SKM-1 (cell line): Measurements from ENCODE around the gene IL1A.
"Not testable (repeated sequence)": the region's sequence is repeated elsewhere in the genome, so short reads cannot be mapped to it uniquely, and the experiment has no call there.

ENCODE experiments used
- DNase-seq: peaks from one replicate; lab custom pipeline; 2025; ENCODE audit not compliant: unreplicated experiment; lab: John Stamatoyannopoulos, UW

The IL1A gene

DNA sequence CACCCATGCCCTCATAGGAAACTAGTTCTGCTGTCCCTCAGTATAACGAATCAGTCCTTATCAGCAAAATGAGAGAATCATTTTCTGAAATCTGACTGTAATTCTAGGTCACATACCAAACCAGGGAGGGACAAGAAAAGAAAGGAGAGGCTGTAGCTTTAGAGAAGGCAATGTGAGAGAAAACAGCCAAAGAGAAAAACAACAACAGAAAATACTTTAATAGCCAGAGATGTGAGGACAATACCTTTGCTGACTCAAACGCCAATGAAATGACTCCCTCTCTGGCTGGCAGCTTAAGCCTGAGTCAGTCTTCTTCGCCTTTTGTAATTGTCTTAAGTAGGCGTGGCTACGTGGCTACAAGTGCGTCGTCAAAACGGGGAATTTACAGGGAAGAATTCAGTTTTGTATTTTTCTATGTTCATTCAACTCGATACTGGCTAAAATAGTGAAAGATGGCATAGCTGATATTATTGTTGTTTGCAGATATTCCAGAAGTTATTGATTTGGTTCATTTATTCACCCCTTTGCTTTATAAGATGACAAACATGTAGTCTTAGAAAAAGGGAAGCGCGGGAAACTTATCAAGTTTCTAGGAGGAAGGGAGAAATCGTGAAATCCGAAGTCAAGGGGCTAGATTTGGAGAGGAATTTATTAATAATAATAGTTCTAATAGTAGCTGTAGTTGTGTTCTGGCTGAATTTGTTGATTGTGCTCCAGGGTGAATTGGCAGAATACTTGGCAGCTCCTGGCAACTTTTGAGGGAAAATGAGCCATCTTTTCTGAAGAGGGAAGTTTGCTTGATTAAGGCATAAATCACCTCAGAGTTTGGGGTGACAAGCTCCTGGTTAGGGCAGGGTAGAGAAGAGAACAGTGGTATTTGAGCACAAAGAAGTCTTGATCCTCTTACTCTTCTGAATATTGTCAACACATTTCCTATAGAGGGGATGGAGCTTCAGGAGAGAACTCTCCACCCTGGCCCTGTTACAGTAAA lies at the start of gene IL1A:
Gene IL1A (minus strand): TSS at position 295 of the 991 bp plus-strand sequence. CDS start 723 bp downstream, outside the sequence.
- DNase-seq = no peak

GRCh38 chr2:112833976-112834375 lies 49.7 kb upstream of the IL1A start:
- DNase-seq = no peak

DNA sequence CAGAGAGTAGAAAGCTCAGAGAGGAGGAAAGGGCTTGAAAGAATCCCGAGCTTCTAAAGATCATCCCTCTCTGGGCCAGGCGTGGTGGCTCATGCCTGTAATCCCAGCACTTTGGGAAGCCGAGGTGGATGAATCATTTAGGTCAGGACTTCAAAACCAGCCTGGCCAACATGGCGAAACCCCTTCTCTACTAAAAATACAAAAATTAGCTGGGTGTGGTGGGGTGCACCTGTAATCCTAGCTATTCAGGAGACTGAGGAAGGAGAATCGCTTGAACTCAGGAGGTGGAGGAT lies 49.3 kb upstream of the IL1A start:
- not testable (repeated sequence) for DNase-seq

- DNase-seq = no peak
These were observed 48.7 kb upstream of the IL1A start for GRCh38 chr2:112832841-112833638.

GRCh38 chr2:112831946-112832840 lies 47.9 kb upstream of the IL1A start:
- no peak for DNase-seq

DNA sequence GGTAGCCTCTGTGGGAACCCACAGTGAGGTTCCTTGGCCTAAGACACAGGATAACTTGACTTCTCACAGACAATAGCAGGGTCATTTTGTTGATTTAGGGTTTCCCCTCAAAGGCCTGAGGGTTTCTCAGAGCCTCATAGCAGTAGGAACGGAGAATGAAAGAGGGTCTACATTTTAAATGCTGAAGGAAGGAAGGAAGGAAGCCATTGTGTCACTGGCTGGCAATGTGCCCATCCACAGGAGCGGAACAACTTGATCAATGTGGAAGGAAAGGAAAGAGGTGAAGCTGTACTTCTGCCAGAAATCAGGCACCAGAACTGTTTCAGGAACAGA lies 47.2 kb upstream of the IL1A start:
- DNase-seq = no peak

DNA sequence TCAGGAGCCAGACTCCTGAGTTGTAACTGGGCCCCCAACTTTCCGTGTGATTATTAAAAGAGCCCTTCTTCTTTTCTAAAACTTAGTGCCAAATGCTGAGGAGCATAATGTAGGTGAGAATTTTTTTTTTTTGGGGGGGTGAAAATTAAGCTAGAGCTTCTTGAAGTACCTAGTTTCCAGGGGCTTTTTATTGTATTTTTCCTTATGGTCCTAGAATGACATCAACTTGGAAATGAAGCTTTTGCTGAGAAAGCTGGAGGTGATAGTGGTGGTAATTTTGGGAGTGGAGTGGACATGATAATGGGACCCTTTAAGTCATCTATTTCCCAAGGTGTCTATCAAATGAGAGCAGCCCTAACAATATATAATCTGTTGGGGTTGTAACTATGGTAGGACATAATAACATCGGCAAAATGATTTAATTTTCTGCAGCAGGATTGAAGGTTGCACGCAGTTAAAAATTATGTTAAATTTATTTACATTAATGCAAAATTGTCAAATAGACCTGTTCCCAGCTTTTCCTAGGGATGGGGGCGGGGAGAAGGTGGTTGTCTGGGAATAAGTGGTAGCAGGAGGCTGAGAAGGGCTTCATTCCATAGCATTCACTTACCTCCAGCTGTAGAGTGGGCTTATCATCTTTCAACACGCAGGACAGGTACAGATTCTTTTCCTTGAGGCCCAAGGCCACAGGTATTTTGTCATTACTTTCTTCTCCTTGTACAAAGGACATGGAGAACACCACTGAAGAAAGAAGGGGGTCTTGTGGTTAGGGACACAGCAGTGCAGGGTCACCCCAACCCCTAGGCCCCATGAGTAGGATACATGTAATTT lies 46.6 kb upstream of the IL1A start:
- DNase-seq = no peak

- DNase-seq = no peak
These were observed 45.8 kb upstream of the IL1A start for GRCh38 chr2:112829961-112830681.

DNA sequence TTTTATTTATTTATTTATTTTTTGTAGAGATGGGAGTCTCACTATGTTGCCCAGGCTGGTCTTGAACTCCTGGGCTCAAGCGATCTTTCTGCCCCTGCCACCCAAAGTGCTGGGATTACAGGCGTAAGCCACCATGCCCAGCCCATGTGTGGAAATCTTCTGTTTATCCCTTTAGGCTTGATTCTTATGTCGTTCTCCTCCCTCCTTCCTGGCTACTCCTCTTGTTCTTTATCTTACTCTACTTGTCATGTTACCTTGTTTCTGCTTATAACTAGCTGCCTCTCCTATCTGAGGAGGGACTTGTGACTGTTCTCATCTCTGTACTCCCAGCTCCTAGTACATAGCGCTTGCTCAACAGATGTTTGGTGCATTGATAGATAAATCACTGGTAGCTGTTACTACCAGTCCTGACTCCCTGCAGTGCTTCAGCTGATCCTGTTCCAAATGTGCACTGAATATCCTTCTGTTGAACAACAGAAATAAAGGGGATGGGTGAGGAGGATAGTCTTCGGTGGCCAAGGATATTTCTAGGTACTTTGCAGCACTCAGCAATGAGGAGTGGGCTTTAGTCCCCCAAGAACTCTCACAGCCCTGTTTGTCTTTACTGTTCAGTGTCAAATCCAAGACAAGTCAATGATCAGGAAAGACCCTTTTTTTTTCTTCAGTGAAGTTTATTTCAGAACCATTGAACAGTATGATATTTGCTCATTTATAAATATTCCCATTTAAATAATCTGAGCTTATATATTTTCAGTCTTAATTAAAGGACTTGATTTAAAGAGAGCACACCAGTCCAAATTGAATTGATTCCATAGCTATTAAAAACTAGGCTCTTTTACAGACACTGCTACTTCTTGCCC lies 45.0 kb upstream of the IL1A start:
- no peak for DNase-seq

- no peak for DNase-seq
These were observed 44.0 kb upstream of the IL1A start for GRCh38 chr2:112828251-112828691.

- no peak for DNase-seq
These were observed 43.4 kb upstream of the IL1A start for GRCh38 chr2:112827604-112828185.

- no peak for DNase-seq
These were observed 42.7 kb upstream of the IL1A start for GRCh38 chr2:112827009-112827408.

- no peak for DNase-seq
These were observed 41.4 kb upstream of the IL1A start for GRCh38 chr2:112825706-112826105.

DNA sequence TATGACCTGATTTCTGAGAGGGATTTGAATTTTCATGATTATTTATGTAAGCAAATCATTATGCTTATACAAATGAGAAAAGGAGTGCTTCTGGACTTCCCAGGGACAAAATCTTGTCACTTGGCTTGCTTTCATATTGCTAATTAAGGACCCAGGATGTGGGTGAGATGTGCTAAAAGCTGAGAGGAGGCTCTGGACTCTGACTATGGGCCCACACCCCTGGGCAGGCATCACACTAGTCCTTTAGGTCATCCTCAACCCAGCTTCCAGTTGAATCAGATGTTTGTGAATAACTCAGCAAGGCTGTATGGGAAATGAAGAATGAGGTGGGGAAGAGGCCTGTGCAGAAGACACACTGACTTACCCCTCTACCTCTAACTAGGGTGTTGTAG lies 40.4 kb upstream of the IL1A start:
- DNase-seq = no peak

- peak; percentile 16 for DNase-seq
These were observed 37.4 kb upstream of the IL1A start for GRCh38 chr2:112821682-112822081.

- DNase-seq = no peak
These were observed 36.8 kb upstream of the IL1A start for GRCh38 chr2:112821142-112821541.

- no peak for DNase-seq
These were observed 36.0 kb upstream of the IL1A start for GRCh38 chr2:112820343-112820742.

DNA sequence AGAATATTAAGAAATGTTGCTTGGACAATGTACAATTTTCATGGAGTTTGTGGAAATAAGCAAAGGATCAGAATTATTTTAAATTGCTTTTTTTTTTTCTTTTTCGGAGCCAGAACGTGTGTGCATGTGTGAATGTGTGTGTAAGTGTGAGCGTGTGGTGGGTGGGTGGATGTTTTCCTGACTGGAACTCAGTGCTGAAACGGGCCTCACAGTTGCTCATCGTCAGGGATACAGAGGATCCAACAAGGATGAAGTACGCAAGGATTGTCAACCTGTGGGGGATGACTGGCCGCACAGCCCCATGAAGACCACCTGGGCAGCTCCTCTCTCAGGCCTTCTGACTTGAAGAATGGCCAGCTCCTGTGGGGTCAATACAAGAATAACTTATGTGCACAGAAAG lies 34.8 kb upstream of the IL1A start:
- DNase-seq = no peak
